Astrocyte of the cerebellum (primary cell): ENCODE data around the gene COL25A1.

Experiments
- DNase-seq: peaks from one replicate; pipeline ENCODE4 v3.0.0-alpha.2; 2011; ENCODE audit warnings: low read depth
- H3K4me3 ChIP-seq: 2 replicates; pipeline ENCODE4 v1.5.1; 2011; ENCODE audit warnings: mild to moderate bottlenecking, low read depth, low read length, moderate library complexity
- CTCF ChIP-seq: IDR thresholded peaks from 2 replicates; pipeline ENCODE4 v1.5.1; 2012; ENCODE audit warnings: low read length, low read depth, moderate library complexity, mild to moderate bottlenecking; ENCODE audit errors: missing control alignments
- in situ Hi-C: cut with HindIII; loops from 2 replicates; pipeline ENCODE4 v1.10.0; 2017; ENCODE audit warnings: low sequenced_read_pairs

COL25A1 gene

GRCh38 chr4:108959491-108959890 lies 343.0 kb downstream of the COL25A1 start:
- no peak overlapping the region for H3K4me3 ChIP-seq
- no peak for TF ChIP-seq CTCF
- DNase-seq: no peak
- in situ Hi-C loops: no loop called here

GRCh38 chr4:108954880-108955279 lies 347.6 kb downstream of the COL25A1 start:
- DNase-seq: no peak
- H3K4me3 ChIP-seq: no peak overlapping the region
- TF ChIP-seq CTCF: no peak
- in situ Hi-C loops: no loop called here

GRCh38 chr4:108953941-108954340 lies 348.5 kb downstream of the COL25A1 start:
- TF ChIP-seq CTCF: no peak
- no peak overlapping the region for H3K4me3 ChIP-seq
- DNase-seq: no peak
- in situ Hi-C loops: no loop called here

- TF ChIP-seq CTCF: no peak
- in situ Hi-C loops: no loop called here
Measured at GRCh38 chr4:108950158-108950915, 352.1 kb downstream of the COL25A1 start.

GRCh38 chr4:108947526-108947925 lies 354.9 kb downstream of the COL25A1 start:
- no peak for DNase-seq
- no peak for TF ChIP-seq CTCF
- in situ Hi-C loops: no loop called here
- no peak overlapping the region for H3K4me3 ChIP-seq

More at GRCh38 chr4:108950158-108950915, 352.1 kb downstream of the COL25A1 start:
- DNase-seq: no peak
- H3K4me3 ChIP-seq: no peak overlapping the region

- in situ Hi-C loops: no loop called here
Measured at GRCh38 chr4:108946237-108946636, 356.2 kb downstream of the COL25A1 start.

More at GRCh38 chr4:108946237-108946636, 356.2 kb downstream of the COL25A1 start:
- TF ChIP-seq CTCF: no peak
- no peak for DNase-seq
- H3K4me3 ChIP-seq: no peak overlapping the region
